ENCODE results near the gene AKTIP.

AKTIP gene

DNA sequence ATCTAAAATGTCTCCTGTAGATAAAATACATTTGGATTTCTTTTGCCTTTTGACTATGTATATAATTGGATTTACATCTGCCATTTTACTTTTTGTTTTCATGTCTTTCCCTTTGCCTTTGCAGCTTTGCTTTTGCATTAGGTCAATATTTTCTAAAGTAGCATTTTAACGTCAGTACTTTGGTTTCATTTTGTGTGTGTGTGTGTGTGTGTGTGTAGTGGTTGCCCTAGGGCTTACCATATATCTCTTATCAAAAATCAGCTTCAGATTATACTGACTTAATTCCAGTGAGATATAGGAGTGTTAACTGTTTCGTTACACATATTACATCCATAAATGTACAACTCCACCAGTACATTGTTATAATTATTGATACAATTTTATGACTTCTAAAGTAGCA lies 26.1 kb downstream of the AKTIP start:
- no peak for DNase-seq

DNA sequence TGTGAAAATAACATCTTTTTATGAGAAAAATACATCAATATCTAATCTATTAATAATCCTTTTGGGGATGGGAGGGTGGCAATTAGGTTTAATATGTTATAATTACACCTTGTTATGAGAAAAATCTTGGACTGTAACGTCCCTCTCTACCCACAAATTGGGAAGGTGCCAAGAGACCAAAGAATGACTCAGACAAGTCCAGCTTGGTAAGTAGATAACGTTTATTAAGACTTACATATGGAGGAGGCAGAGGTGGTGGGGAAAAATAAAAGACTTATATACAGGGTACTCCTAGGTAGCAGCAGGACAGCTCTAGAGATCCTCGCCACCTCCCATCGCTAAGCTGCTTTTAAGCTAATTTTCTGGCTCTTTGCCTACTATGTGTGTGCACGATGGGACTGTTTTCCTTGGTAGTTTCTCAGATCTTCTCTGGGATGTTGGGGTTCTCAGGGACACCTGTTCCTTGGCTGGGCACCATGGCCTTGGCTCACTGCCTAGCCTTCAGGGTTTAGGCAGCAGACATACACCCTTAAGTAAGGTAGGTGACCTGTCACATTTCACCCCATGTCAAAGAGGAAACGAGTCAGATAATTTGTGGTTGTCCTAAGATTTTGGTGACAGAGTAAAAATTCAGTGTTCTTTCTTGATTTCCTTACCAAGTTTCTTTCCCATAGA lies 37.3 kb downstream of the AKTIP start:
- no peak for DNase-seq

DNA sequence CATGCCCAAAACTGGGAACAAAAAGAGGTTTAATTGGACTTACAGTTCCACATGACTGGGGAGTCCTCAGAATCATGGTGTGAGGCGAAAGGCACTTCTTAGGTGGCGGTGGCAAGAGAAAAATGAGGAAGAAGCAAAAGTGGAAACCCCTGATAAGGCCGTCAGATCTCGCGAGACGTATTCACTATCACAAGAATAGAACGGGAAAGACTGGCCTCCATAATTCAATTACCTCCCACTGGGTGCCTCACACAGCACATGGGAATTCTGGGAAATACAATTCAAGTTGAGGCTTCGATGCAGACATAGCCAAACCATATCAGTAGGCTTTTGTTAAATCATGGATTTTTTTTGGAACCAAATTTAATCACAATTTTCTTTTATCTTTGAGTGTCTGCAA lies 44.4 kb downstream of the AKTIP start:
- DNase-seq = no peak

DNA sequence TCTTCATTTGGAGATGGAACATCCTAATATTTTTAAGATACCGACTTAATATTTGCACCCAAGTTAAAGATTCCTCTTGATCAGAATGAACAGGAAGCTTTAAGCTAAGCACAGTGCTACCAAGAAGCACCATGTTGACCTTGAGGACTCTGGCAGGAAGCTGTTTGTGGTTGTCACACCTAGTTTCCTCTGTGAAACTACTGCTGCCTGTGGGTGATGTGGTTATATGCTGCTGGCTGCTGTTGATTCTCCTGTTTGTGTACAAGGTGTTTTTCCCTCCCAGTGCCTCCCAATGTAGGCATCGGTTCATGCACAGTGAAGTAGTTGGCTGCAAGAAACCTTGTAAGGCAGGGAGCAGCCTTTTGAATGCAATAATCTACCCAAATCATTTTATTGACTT lies 45.3 kb downstream of the AKTIP start:
- DNase-seq = peak; percentile 46

DNA sequence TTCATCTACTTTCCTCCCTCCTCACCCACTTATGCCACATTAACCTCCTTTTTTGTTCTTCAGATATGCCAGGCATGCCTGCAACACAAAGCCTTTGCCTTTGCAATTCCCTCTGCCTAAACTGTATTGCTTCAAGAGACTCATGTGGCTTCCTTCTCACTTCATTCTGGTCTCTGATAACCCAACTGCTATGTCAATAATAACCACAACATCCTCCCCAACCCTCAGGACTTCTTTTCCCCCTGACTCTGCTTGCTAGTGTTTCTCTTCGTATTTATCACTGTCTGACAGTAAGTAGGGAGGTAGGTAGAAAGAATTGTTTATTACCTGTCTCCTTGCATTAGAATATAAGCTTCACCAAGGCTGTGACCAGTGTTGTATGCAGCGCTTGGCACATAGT lies 46.4 kb downstream of the AKTIP start:
- no peak for DNase-seq

DNA sequence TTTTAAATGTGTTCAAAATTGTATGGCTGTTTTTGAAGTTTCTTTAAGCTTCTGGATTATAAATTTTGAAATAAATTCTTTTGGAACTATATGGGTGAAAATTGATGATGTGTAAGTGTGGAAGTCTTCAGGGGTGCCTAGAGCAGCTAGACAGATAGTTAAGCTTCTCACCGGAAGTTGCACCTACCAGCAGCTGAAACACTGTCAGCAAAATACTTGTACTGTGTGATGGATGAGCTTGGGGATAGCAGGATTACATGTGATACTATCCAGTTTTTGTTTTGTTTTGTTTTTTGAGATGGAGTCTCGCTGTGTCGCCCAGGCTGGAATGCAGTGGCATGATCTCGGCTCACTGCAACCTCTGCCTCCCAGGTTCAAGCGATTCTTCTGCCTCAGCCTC lies 49.1 kb downstream of the AKTIP start:
- no peak for DNase-seq

DNA sequence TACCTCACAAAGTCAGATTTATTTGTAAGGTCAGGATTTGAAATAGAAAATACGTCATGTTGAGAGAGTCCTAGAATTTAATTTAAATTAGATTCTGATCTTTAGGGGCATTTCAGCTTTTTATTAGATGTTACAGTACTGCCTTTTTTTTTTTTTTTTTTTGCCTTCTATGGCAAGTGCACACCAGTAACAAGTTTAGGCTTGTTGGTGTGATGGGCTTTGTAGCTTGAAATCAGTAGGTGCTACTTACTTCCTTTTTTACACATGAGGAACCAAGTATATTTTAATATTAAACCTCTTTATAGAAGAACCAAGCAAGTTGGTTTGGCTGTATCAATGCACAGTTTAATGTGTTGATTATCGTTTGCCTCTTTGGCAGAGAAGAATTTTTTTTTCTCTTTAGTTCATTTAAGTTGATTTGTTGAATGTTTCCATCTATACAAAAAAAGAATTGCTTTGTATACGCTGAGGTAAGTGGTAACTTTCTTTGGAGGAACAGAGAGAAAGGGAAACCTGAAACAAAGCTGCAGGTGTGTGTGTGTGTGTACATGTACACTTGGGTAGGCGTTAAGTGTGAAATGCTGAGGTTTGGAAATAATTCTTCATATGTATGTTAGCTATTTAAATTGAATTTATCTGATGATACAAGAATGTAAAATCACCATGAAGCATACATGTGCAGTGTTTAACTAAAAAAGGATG lies 53.0 kb downstream of the AKTIP start:
- DNase-seq = no peak

DNA sequence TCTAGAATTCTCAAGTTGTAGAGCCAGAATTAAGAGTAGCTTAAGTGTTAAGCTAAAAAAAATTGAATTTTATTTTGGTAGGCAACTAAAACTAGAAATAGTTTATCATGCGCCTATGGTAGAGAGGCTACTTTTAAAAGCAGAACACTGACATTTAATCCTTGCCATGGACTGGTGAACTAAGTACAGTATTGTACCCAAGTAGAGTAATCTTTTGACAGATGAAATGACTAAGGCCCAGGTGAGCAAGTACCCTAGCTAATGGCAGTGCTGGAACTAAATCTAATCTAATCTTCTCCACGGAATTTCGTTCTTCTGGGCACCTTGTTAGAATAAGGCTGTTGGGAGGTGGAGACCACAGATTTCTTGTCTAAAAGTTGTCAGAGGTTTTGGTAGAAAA lies 56.9 kb downstream of the AKTIP start:
- DNase-seq = no peak

DNA sequence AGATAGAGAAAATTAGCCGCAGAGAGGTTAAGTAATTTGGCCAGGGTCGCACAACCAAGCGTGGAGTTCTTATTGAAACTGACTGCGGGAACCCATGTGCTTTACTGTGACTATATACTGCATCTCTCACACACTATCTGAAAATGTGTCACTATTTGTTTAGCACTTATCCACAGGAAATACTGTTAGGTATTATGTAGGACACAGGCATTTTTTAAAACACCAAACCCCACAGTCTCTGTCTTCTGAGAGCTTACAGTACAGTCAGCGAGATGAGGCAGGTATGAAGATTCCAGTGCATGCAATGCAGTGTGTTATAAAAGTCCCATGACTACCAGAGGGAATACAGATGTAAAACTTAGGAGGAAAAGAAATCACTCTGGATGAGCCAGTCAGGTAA lies 57.5 kb downstream of the AKTIP start:
- no peak for DNase-seq

Data from stimulated activated naive CD4-positive, alpha-beta T cell treated with Interleukin-2 at 50 U/mL for 16 hours (primary cell).